ENCODE measurements around the gene XXYLT1.
A peak's percentile ranks its signal among the peaks of the same experiment; 100 is the strongest.
"Not testable (repeated sequence)": the region's sequence is repeated elsewhere in the genome, so short reads cannot be mapped to it uniquely, and the experiment has no call there.

Gene XXYLT1

DNA sequence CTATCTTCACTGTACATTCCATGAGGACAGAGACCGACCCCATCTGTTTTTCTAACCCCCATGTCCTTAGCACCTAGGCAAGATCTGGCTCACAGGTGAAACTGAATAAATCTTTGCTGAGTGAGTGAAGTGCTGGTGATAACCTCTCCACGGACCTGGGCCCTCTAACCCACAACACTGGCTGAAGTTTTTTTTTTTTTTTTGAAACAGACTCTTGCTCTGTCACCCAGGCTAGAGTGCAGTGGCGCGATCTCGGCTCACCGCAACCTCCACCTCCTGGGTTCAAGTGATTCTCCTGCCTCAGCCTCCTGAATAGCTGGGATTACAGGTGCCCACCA is 84.3 kb downstream of the XXYLT1 start:
- Histone ChIP-seq H3K4me1 (ENCODE audit: control extremely low read depth in 1 of 4, control insufficient read depth in 4 of 4, insufficient read depth in 4 of 4, low read length in 3 of 4) (peaks cover 0 to 38% (median 29%) of the 10 kb centered on the region in 4 experiments), H3K9me3 (ENCODE audit: control extremely low read depth in 1 of 5, control insufficient read depth in 4 of 5, insufficient read depth in 2 of 5, low read depth in 1 of 5, low read length in 4 of 5) (peaks cover 0 to 13% (median 5%) of the 10 kb centered on the region in 5 experiments)
- H3K4me3 ChIP-seq (ENCODE audit: control insufficient read depth in 1 of 7, extremely low read depth in 1 of 7, insufficient read depth in 4 of 7, low read depth in 2 of 7, low read length in 6 of 7); H3K27ac ChIP-seq (ENCODE audit: insufficient read depth in 1 of 2, low read depth in 1 of 2, low read length in 2 of 2, poor library complexity in 1 of 2, severe bottlenecking in 2 of 2); H3K36me3 ChIP-seq (ENCODE audit: control insufficient read depth in 4 of 4, insufficient read depth in 4 of 4, low read length in 3 of 4); H3K27me3 ChIP-seq (replicated peaks in 2 of 5; ENCODE audit: control insufficient read depth in 4 of 5, insufficient read depth in 5 of 5, low read length in 4 of 5); POLR2A ChIA-PET; DNase-seq: not testable (repeated sequence)
- 80% methylated on average over 3 of the region's 6 CpGs for WGBS (ENCODE audit: insufficient coverage)
- CTCF ChIA-PET: interaction anchor here (0.6 to 4.1 kb wide), 8 partner anchors 8 to 1246 kb away, joined by 3 to 16 read pairs (median 4); partner anchors contain the start of gene UBXN7

GRCh38 chr3:195186041-195186709 is 84.8 kb downstream of the XXYLT1 start:
- Histone ChIP-seq H3K4me1 (ENCODE audit: control extremely low read depth in 1 of 4, control insufficient read depth in 4 of 4, insufficient read depth in 4 of 4, low read length in 3 of 4) (peaks cover 0 to 43% (median 34%) of the 10 kb centered on the region in 4 experiments), H3K27ac (ENCODE audit: insufficient read depth in 1 of 2, low read depth in 1 of 2, low read length in 2 of 2, poor library complexity in 1 of 2, severe bottlenecking in 2 of 2) (no peak overlapping the region), H3K36me3 (ENCODE audit: control insufficient read depth in 4 of 4, insufficient read depth in 4 of 4, low read length in 3 of 4) (no peaks in the 10 kb centered on the region), H3K9me3 (ENCODE audit: control extremely low read depth in 1 of 5, control insufficient read depth in 4 of 5, insufficient read depth in 2 of 5, low read depth in 1 of 5, low read length in 4 of 5) (peaks cover 0 to 8% (median 3%) of the 10 kb centered on the region in 5 experiments), H3K4me3 (ENCODE audit: control insufficient read depth in 1 of 7, extremely low read depth in 1 of 7, insufficient read depth in 4 of 7, low read depth in 2 of 7, low read length in 6 of 7) (no peak overlapping the region), H3K27me3 (replicated peaks in 2 of 5; ENCODE audit: control insufficient read depth in 4 of 5, insufficient read depth in 5 of 5, low read length in 4 of 5) (no peaks in the 10 kb centered on the region)
- POLR2A ChIA-PET: no interaction called here
- CTCF ChIA-PET: interaction anchor here (0.5 to 4.1 kb wide), 11 partner anchors 8 to 1246 kb away, joined by 3 to 16 read pairs (median 4); partner anchors contain the start of gene UBXN7
- 81% methylated on average over 3 of the region's 9 CpGs for WGBS (ENCODE audit: insufficient coverage)
- no peak for DNase-seq

DNA sequence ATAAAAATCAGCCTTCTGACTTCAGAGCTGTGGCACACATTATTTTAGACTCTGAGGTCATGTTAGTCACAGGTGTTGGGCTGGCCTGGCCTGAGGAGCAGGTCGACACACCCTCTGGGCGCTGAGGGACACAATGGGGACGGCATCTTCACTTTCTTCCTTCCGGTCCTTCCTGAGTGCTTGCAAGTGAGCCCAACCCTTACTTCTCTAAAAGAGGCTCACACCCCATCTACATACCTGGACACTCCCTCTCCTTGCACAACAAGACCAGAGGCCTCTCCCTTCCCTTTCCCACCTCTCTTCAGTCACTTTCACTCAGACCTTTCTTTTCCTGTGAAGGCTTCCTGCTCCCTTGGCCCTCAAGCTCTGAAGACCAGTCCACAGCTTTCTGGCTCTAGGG is 85.4 kb downstream of the XXYLT1 start:
- CTCF ChIA-PET: interaction anchor here (0.5 to 4.1 kb wide), 8 partner anchors 9 to 79 kb away, joined by 3 to 16 read pairs (median 4); no protein-coding TSS in a partner anchor
- Histone ChIP-seq H3K27me3 (replicated peaks in 2 of 5; ENCODE audit: control insufficient read depth in 4 of 5, insufficient read depth in 5 of 5, low read length in 4 of 5) (no peaks in the 10 kb centered on the region), H3K36me3 (ENCODE audit: control insufficient read depth in 4 of 4, insufficient read depth in 4 of 4, low read length in 3 of 4) (no peaks in the 10 kb centered on the region), H3K9me3 (ENCODE audit: control extremely low read depth in 1 of 5, control insufficient read depth in 4 of 5, insufficient read depth in 2 of 5, low read depth in 1 of 5, low read length in 4 of 5) (peaks cover 0 to 4% (median 0%) of the 10 kb centered on the region in 5 experiments), H3K27ac (ENCODE audit: insufficient read depth in 1 of 2, low read depth in 1 of 2, low read length in 2 of 2, poor library complexity in 1 of 2, severe bottlenecking in 2 of 2) (no peak overlapping the region), H3K4me1 (ENCODE audit: control extremely low read depth in 1 of 4, control insufficient read depth in 4 of 4, insufficient read depth in 4 of 4, low read length in 3 of 4) (peaks cover 0 to 49% (median 40%) of the 10 kb centered on the region in 4 experiments), H3K4me3 (ENCODE audit: control insufficient read depth in 1 of 7, extremely low read depth in 1 of 7, insufficient read depth in 4 of 7, low read depth in 2 of 7, low read length in 6 of 7) (no peak overlapping the region)
- 87% methylated on average over 4 of the region's 4 CpGs for WGBS (ENCODE audit: insufficient coverage)
- DNase-seq: no peak
- POLR2A ChIA-PET: no interaction called here

GRCh38 chr3:195184716-195185421 is 86.1 kb downstream of the XXYLT1 start:
- CTCF ChIA-PET: interaction anchor here (0.7 to 2.0 kb wide), 5 partner anchors 9 to 386 kb away, joined by 3 to 6 read pairs (median 4); no protein-coding TSS in a partner anchor
- POLR2A ChIA-PET: no interaction called here
- Histone ChIP-seq H3K9me3 (ENCODE audit: control extremely low read depth in 1 of 5, control insufficient read depth in 4 of 5, insufficient read depth in 2 of 5, low read depth in 1 of 5, low read length in 4 of 5) (peaks cover 0 to 2% (median 0%) of the 10 kb centered on the region in 5 experiments), H3K27me3 (replicated peaks in 2 of 5; ENCODE audit: control insufficient read depth in 4 of 5, insufficient read depth in 5 of 5, low read length in 4 of 5) (no peaks in the 10 kb centered on the region), H3K36me3 (ENCODE audit: control insufficient read depth in 4 of 4, insufficient read depth in 4 of 4, low read length in 3 of 4) (no peaks in the 10 kb centered on the region), H3K4me3 (ENCODE audit: control insufficient read depth in 1 of 7, extremely low read depth in 1 of 7, insufficient read depth in 4 of 7, low read depth in 2 of 7, low read length in 6 of 7) (no peak overlapping the region), H3K4me1 (ENCODE audit: control extremely low read depth in 1 of 4, control insufficient read depth in 4 of 4, insufficient read depth in 4 of 4, low read length in 3 of 4) (peaks cover 0 to 56% (median 47%) of the 10 kb centered on the region in 4 experiments), H3K27ac (ENCODE audit: insufficient read depth in 1 of 2, low read depth in 1 of 2, low read length in 2 of 2, poor library complexity in 1 of 2, severe bottlenecking in 2 of 2) (no peak overlapping the region)
- no peak for DNase-seq
- 94% methylated on average over 2 of the region's 3 CpGs for WGBS (ENCODE audit: insufficient coverage)

DNA sequence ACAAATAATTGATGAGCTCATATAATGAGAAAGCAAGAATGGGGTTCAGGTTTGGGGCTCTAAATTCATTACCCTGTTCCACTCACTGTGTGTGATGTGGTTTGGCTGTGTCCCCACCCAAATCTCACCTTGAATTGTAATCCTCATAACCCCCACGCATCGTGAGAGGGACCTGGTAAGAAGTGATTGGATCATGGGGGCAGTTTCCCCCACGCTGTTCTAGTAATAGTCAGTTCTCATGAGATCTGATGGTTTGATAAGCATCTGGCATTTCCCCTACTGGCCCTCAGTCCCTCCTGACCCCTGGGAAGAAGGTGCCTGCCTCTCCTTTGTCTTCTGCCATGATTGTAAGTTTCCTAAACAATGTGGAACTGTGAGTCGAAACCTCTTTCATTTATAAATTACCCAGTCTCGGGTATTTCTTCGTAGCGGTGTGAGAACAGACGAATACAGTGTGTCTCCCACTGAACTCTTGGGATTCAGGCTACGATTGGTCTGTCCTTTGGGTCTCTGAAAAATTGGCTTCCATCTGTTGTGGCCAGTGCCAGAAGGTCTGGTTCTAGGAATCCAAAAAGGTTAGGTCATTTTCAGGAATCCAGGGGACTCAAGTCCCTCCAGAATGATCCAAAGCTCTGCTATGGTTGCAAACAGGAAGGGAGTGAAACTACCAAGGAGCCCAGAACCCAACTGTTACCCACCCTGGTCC is 87.7 kb downstream of the XXYLT1 start:
- ChIA-PET CTCF (interaction anchor here (0.9 to 2.2 kb wide), 8 partner anchors 9 to 46 kb away, joined by 3 to 10 read pairs (median 3); no protein-coding TSS in a partner anchor), POLR2A (interaction anchor here (2.1 kb wide), 1 partner anchor 28 kb away, joined by 6 read pairs; no protein-coding TSS in a partner anchor)
- 97% methylated on average over 7 of the region's 9 CpGs for whole genome bisulfite sequencing (ENCODE audit: insufficient coverage)
- no peak for DNase-seq
- Histone ChIP-seq H3K36me3 (ENCODE audit: control insufficient read depth in 4 of 4, insufficient read depth in 4 of 4, low read length in 3 of 4) (no peaks in the 10 kb centered on the region), H3K4me1 (ENCODE audit: control extremely low read depth in 1 of 4, control insufficient read depth in 4 of 4, insufficient read depth in 4 of 4, low read length in 3 of 4) (peaks cover 7 to 69% (median 62%) of the 10 kb centered on the region in 4 experiments), H3K9me3 (ENCODE audit: control extremely low read depth in 1 of 5, control insufficient read depth in 4 of 5, insufficient read depth in 2 of 5, low read depth in 1 of 5, low read length in 4 of 5) (no peaks in the 10 kb centered on the region), H3K27ac (ENCODE audit: insufficient read depth in 1 of 2, low read depth in 1 of 2, low read length in 2 of 2, poor library complexity in 1 of 2, severe bottlenecking in 2 of 2) (no peak overlapping the region), H3K27me3 (replicated peaks in 2 of 5; ENCODE audit: control insufficient read depth in 4 of 5, insufficient read depth in 5 of 5, low read length in 4 of 5) (no peaks in the 10 kb centered on the region), H3K4me3 (ENCODE audit: control insufficient read depth in 1 of 7, extremely low read depth in 1 of 7, insufficient read depth in 4 of 7, low read depth in 2 of 7, low read length in 6 of 7) (no peak overlapping the region)

DNA sequence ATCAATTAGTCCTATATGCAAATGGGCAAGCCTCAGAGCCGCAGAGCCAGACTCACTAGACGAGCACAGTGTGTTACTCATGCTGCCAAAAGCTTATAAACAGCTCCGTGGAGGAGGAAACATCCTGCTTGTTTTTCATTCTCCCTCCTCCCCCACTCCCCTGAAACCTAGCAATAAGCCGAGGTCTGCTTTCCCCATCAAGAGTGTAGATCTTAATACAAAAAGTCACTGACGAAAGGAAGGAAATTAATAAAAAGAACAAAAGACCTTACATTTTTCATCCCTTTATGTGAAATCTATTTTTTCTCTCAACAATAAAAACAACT is 88.5 kb downstream of the XXYLT1 start:
- H3K4me1 ChIP-seq (ENCODE audit: control extremely low read depth in 1 of 4, control insufficient read depth in 4 of 4, insufficient read depth in 4 of 4, low read length in 3 of 4): peaks cover 7 to 74% (median 69%) of the 10 kb centered on the region in 4 experiments
- H3K36me3 ChIP-seq (ENCODE audit: control insufficient read depth in 4 of 4, insufficient read depth in 4 of 4, low read length in 3 of 4): no peaks in the 10 kb centered on the region
- ChIA-PET POLR2A (interaction anchor here (2.1 kb wide), 1 partner anchor 27 kb away, joined by 6 read pairs; no protein-coding TSS in a partner anchor), CTCF (interaction anchor here (0.9 to 5.4 kb wide), 9 partner anchors 9 to 76 kb away, joined by 3 to 21 read pairs (median 5); no protein-coding TSS in a partner anchor)
- 27% methylated on average over 3 of the region's 5 CpGs for WGBS (ENCODE audit: insufficient coverage)
- H3K9me3 ChIP-seq (ENCODE audit: control extremely low read depth in 1 of 5, control insufficient read depth in 4 of 5, insufficient read depth in 2 of 5, low read depth in 1 of 5, low read length in 4 of 5): no peaks in the 10 kb centered on the region
- H3K27me3 ChIP-seq (replicated peaks in 2 of 5; ENCODE audit: control insufficient read depth in 4 of 5, insufficient read depth in 5 of 5, low read length in 4 of 5): no peaks in the 10 kb centered on the region
- DNase-seq: peak in 2 of 3 donors; percentile 57 to 67
- H3K27ac ChIP-seq (ENCODE audit: insufficient read depth in 1 of 2, low read depth in 1 of 2, low read length in 2 of 2, poor library complexity in 1 of 2, severe bottlenecking in 2 of 2): peak overlapping the region in 1 of 2 experiments; percentile 89
- H3K4me3 ChIP-seq (ENCODE audit: control insufficient read depth in 1 of 7, extremely low read depth in 1 of 7, insufficient read depth in 4 of 7, low read depth in 2 of 7, low read length in 6 of 7): no peak overlapping the region
